HG03103 (cell line): ENCODE results near the gene PSMD11.
A peak's percentile ranks its signal among the peaks of the same experiment; 100 is the strongest.

ENCODE experiments used
- ATAC-seq: cut with Tn5 transposase; IDR thresholded peaks from one replicate; pipeline ENCODE4 v1.9.1; 2021; ENCODE audit warnings: low read depth; ENCODE audit not compliant: unreplicated experiment

The PSMD11 gene

DNA sequence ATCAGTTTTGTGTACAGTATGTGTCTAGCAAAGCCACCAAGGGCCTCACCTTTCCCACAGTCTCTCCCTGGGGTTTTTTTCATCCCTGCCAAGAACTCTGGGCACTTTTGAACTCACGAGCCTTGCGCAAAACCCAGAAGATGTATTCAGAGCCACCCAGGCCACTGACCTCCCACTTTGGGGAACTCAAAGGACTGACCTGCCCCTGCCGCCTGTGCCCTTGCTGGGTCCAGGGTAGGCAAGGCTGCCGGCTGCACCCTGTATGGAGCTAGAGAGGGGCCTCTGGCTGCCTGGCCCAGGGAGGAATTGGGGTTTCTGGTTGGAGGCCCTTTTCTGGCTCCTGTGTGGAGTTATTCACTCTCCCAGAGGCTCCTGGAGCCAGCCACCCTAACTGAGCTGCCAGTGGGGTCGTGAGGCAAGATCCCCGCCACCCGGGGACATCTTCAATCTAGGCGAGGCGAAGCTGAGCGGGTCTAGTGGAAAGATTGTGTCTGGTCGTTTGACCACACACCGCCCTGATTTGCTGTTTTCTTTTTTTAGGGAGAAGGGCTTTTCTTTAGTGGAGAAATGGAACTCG, 44.4 kb downstream of the PSMD11 start:
- no peak for ATAC-seq

DNA sequence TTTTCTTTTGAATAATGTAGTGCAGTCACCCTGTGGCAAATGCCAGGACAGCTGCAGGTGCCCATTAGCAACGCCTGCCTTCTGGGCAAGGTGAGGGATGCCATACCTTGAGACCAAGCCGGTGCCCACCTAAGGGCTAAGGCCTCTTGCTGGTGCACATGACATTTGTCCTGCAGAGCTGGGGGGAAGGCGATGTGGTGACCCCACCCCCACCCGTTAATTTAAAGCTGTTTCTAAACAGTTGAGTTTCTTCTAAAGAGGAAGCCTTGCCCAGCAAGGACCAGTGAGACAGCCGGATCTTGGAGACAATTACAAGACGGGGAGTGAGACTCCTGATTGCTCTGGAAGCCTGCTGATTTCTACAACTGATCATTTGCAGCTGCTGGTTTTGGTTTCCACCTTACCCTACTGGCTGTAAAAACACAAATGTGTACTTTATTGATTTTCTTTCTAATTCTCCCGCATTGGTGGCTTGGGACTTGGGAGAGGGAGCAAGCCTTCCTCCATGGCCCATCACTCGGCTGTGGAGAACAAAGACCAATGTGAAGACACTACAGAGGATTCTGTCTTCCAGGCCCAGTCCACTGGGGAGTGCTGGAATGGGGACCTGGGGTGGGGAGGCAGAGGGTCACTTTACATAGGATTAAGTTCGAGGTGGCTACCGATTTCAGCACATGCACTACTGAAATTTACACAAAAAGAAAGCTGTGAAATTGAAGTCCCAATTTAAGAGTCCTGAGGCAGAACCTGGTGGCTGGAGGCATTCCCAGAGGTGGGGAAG, 45.2 kb downstream of the PSMD11 start:
- no peak for ATAC-seq

DNA sequence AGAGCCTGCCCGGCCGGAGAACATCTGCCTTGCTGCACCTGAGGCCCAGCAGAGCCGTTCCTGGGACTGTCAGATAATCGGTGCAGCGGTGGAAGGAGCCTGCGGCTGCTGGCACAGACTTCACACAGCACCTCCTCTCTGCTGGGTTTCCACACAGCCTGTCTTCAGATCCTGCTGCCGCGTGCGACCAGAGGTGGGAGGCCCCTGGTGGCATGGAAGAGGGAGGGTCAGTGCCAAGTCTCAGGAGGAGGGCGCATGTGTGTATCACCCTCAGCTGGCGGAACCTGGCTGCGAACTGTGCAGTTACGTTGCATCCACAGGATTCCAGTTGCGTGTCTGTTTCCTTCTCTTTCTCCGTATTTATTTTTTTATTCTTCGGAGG, 45.8 kb downstream of the PSMD11 start:
- ATAC-seq: no peak

DNA sequence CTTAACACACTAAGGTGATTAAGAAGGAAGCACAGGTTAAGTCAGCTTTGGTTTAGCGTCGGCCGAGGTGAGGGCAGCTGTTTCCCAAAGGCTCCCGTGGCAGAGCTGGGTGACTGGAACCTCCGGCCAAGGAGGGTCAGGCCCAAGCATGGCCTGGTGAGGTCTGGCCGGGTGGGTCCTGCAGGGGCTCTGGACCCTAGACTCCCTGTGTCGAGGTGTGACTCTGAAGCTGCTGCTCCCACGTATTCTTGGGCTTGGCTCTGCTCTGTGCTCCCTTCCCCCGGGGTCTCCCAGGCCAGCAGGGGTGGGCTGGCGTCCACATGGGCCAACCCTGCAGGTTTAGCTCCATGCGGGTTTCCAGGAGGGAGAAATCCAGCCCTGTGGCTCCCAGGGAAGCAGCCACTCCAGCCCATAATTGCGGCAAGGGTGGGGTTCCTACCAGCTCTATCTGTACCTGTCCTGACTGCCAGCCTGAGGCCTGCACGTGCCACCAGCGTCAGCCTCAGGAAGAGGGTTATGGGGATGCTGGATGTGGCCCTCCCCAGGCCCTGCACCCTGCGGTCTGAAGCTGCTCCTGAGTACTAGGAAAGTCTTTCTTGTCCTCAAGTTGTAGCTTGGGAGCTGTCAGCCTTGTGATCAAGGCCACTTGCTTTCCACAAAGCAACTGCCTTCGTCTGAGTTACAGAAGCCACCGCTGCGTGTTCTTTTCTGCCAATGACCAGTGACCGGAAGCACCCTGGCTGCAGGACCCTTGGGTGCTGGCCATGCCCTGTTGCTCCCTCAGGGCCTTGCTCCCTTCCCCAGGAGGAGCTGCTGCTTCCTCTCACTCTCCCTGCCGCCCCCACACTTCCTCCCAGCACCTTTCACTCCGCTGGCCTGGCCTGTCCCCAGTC, 47.3 kb downstream of the PSMD11 start:
- no peak for ATAC-seq

DNA sequence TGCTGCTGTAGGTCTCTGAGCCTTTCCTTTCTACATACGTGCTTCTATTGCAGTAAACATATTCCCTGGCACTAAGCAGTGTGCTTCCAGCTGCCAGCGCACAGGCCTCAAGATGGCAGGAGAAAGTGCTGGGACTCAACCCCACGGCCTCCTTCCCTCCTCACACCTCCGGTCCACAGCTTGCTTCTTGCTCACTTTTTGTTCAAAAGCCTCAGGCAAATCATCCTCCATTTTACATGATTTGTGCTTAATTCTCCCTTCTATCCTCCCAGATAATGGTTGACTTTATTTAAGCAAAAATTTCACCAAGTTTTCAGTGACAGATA, 47.9 kb downstream of the PSMD11 start:
- ATAC-seq: no peak

DNA sequence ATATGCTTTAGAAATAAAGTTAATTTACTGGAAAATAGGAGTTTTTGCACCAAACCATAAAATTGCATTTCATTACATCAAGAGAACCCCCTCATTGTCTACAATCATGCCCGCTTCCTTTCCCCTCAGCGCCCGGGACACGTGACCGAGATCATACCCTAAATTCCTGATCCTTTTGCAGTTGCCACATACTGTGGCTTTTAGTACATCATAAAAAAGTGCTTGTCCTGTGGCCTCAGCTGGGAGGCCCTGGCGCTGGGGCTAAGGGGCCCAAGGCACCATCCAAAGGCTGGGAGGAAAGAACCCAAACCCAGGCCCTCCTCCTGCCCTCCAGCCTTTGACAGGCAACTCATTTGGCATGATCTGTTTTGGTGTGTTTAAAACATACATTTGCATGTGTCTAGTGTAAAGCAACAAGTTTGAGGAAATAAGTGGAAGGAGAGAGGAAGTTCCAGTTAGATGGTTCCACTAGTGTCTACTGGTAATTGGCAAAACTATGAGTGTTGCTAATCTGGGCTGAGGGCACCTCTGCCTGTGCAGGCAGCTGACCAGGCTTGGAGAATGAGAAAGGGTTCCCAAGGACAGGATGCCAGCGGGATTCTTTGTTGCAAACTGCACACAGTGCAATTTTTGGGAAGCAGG, 48.5 kb downstream of the PSMD11 start:
- no peak for ATAC-seq

DNA sequence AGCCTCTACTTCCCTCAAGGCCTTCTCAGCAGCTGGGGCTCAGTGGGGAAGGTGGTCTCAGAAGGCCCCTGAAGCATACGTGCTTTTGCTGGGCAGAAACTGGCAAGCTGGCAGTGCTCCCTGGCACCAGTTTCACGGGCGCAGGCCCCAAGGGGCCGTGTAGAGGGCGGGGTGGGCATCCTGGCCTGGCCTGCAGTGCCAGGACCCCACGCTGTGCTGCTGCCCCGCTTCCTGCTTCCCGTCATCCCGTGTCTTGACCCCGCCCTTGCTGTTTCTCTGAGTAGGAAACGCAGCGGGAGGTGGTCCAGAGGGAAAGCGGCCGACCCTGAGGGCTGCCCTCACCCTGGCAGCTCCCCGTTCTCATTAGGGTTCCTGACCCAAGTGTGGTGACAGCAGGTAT, 49.3 kb downstream of the PSMD11 start:
- no peak for ATAC-seq

DNA sequence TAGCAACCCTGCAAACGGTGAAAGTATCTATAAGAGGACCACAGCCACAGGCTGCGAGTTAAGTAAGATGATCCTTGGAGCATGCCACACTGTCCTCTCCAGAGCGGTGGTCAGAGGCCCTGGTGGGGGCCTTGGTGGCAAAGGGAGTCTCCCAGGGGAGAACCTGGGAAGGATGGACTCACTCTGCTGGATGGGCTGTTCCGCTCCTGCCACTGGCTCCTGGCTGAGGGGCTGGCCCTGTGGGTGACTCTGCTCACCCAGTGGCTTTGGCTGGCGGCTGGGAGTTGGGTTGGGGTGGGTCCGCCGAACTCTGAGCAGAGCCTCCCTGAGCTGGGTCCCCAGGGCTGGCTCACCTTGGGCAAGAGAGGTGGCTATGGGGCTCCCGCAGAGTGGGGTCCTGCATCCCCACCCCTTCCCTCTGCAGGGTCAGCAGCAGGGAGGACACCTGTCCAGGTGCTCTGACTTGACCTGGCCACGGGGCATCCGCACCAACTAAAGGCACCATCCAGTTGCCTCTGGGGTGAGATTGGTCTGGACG, 49.7 kb downstream of the PSMD11 start:
- ATAC-seq: no peak

DNA sequence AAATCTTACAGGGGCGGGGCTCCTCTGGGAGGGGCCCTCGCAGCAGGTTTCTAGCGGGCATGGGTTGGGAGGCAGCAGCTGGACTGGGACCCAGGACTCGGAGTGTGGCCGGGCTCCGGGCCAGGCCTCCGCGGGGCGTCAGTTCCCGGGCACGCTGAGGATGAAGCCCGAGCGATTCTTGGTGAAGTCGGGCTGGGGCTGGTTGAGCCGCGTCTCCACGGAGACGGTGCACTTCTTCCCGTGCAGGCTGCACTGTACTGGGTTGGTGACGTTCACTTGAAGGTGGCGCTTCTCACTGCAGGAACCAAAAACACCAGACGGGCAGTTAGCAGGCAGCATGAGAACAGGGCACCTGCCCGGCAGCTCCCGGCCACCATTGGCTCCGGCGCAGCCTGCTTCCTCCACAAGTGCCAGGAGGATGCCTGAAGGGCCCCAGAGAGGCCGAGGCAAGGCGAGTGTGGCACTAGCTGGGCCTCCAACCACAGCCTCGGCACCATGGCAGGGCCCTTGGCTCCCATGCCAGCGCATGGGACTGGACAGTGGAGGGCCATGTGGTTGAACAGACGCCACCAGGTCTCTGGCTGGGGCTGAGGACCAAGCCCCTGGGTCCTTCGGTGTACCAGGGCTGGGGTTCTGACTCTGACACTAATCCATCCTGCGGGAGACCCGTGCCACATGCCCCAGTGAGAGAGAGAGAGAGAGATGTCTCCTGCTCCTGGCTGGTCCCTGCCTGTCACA, 50.5 kb downstream of the PSMD11 start:
- no peak for ATAC-seq

DNA sequence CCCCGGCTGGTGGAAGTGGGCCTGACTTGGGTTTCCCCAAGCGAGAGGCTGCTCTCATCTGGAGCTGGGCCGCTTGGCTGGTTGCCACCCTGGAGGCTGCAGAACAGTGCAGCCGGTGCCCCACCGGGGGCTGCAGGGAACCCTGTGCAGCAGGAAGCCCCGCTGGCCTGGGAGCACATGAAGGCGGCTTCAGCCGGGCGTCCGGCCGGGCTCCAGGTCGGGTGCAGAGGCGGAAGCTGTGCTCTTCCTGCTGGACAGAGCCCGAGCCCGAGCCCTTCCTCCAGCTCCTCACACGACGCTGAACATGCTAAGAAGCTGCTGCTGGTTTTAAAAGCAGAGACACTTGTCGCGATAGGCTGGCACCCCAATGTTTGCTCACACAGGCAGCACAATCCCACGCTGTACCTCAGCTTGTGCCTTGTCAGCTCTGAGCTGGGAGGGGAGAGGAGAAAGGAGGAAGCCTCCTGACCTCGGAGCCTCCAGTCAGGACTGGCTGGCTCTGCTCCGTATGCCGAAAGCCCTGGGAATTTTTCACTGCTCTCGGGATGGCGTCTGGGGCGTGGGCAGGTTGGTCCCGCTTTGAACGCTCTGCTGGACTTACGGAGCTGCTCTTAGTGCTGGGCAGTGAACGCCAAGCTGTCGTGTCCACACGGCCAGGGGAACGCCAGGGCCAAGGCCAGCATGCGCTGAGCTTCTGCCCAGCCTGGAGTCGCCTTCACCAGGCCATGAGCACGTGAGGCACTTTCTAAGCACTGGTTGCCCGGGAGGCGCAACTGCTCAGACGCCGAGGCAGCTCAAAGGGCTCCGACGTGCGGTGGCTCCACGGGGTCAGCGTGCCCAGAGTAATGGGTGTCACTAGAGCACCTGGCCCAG, 51.3 kb downstream of the PSMD11 start:
- ATAC-seq: no peak

DNA sequence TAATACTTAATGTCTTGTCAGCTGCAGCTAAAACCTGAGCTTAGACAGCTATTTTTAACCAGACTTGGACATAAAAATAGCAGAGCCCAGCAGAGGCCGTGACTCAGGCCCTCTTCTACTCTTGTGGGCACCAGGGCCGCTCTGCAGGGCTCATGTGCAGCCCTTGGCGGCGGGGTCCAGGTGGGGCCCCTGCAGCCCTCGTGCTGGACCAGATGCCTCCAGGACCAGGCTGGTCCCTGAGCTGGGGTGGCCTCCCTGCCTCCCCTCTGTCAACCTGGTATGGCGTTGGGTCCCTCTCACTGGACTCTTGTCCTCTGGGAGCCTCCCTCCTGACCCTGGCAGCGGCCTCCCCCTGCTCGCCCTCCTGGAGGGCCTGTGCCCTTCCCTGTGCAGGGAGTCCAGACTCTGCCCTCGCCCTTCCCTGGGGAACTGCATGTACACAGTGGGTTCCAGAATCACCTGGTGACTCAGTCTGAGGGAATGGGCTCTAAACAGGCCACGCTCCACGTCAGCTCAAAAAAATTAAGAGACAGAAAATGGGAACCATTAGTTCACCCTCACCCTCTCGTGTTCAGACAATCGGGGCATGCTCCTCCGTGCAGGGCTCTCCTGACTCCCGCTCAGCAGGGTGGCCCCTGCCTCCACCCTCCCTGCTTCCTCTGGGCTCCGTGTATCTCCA, 52.2 kb downstream of the PSMD11 start:
- no peak for ATAC-seq

DNA sequence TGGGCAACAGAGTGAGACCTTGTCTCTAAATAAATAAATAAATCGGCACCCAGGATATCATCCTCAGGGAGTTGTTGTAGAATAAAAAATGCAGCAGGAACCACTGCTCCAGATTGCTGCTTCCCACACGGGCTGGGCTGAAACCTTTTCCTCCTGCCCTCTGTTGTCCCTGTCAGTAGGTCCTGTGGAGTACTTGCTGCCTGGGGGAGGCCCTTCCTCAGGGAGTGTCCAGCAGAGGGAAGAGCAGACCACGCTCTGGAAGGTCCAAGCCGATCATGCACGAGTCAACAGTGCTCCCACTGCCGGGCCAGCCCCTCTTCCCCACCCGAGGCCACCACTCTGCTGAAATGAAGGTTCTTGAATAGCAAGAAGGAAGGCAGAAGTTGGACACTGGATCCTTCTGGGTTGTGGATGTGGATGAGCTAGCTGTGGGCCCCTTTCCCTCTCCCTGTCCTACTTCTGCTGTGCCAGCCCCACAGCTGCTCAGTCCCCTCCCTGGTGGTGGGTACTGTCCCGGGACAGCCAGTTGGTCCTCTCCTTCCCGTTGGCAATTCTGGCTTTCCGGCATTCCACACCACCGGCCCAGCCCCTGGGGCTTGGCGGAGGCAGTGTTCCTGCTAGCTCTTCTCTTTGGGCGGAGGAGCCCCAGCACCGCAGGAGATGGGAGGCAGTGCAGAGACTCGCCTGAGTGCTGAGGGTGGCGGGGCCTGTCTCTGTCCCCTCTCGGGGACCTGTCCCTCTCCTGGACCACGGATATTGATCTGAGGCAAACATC, 53.3 kb downstream of the PSMD11 start:
- ATAC-seq: no peak

DNA sequence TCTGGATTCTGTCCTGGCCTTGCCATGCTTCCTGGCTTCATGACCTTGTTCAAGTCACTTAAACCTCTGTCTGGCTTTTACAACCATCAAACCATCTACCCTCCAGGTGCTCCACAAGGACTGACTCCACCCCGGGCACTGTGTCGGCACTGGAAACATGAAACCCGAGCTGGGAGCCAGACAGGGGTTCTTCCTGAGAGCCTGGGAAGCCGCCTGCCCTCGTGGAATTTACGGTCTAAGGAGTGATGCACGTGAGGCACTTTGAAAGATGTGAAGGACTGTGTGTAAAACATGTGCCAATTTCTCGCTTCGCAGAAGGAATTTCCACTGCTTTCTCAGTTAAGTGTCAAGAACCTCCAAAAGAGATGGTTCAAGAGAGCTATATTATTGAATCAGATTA, 54.1 kb downstream of the PSMD11 start:
- ATAC-seq: no peak

DNA sequence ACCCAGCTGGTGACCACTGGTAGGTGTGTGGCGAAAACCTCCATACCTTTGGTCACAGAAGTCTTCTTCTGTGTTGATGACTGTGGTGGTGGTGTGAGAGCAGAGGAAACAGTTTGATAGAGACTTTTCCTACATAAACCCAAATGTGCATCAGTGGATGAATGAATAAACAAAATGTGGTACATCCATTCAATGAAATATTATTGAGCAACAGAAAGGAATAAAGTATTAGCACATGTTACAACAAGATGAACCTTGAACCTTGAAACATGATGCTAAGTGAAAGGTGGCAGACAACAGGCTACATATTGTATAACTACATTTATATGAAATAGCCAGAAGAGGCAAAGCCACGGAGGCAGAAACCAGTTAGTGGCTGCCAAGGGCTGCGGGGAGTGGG, 57.7 kb downstream of the PSMD11 start:
- ATAC-seq: no peak

DNA sequence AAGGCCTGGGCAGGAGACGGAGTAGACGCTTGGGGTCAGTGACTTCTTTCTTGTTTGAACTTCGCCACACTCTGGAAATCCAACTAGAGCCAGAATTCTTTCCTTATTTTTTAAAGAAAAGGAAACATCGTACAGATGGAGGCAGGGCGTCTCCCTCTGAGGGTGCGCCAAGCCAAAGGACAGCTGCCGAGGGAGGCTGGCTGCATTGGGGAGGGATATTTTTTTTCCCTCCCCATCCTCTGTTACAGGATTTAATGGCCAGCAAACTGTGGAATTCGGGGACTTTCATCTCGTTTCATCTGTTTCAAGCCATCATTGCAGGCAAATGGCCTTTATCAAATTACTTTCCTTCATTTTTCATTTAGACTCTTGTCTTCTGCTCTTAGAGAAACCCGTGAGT, 58.4 kb downstream of the PSMD11 start:
- ATAC-seq: no peak

DNA sequence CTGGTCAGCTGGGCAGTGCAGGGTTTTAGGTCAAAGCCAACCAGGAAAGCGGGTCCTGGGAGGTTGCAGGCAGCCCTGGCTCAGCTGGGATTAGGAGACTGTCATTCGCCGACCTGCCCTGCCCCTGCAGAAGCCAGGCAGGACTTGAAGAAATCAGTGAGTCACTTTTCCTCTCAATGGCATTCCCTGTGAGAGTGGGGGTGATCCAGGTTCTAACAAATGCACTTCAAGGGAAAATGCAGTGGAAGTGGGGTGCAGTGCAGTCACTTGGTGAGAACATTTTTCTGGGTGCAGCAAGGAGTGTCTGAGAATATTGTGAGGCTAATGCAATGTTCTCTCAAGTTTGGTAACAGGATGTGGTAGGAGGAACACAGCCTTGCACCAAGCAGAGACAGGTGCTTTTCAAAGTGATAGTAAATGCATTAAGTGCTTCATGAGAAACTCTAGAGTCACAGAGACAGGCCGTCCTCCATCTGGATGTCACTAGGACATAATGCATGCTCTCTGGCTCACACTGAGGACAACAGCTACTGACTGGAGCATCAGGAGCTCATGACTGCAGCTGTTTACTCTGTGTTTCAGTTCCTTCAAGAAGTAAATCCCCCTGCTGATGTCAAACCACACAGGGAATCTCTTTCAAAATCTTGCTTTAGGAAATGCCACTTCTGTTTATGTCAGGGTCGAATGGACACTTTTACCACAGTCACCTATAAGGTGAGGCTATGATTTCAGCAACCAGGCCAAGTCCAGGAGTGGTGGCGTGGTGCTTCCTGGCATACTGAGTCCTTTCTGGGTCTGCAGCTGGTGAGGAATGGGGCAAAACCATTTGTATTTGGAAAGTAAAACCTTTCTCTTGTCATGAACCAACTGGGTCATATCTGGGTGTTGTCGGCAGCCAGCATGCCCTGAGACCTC, 59.2 kb downstream of the PSMD11 start:
- ATAC-seq: peak; percentile 88
